ENCODE results near the gene BRMS1.

DNA sequence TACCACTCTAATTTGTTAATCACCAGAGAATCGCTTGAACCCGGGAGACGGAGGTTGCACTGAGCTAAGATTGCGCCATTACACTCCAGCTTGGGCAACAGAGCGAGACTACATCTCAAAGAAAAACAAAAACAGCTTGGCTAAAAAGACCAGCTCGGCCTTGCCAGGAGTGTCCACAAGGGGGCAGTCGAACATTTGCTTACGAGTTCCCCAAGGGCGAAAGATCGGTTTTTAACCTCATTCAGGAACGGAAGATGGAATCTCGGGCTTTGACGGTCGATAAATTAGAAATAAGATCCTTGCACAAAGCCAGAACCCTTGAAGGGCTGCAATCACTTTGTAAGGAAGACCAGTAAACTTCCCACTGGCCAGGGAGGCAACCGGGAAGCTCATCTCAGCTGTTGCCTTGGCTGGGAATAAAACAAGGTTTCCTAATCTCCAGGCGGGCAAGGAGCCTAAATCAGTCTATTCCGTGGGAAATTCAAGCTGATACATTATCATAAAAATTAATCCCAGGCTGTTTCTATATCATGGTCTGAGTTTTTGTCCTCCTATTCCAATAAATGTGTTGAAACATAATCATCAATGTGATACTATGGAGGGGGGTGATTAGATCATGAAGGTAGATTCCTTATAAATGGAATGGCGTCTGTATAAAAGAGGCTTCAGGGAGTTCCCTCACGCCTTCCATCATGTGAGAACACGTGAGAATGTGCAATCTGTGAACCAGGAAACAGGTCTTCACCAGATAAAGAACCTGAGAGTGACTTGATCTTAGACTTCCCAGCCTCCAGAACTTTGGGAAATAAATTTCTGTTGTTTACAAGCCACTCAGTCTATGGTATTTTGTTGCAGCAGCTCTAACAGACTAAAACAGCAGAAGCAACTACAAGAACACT lies 41.5 kb upstream of the BRMS1 start:
- TF ChIP-seq, protein P1, sequence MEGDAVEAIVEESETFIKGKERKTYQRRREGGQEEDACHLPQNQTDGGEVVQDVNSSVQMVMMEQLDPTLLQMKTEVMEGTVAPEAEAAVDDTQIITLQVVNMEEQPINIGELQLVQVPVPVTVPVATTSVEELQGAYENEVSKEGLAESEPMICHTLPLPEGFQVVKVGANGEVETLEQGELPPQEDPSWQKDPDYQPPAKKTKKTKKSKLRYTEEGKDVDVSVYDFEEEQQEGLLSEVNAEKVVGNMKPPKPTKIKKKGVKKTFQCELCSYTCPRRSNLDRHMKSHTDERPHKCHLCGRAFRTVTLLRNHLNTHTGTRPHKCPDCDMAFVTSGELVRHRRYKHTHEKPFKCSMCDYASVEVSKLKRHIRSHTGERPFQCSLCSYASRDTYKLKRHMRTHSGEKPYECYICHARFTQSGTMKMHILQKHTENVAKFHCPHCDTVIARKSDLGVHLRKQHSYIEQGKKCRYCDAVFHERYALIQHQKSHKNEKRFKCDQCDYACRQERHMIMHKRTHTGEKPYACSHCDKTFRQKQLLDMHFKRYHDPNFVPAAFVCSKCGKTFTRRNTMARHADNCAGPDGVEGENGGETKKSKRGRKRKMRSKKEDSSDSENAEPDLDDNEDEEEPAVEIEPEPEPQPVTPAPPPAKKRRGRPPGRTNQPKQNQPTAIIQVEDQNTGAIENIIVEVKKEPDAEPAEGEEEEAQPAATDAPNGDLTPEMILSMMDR (IDR thresholded peaks at IDR 0.05), result peak; percentile 55 to 87 (median 77)
- peak; percentile 49 for TF ChIP-seq POLR2AphosphoS5 (IDR thresholded peaks at IDR 0.05)
